Measurements from ENCODE around the gene KCNE2. TPM values are rescaled to one million over a fixed set of nuclear protein-coding genes. Genes with fewer than 3 reads are reported as not detected.

Gene KCNE2
- total and polyA plus RNA-seq, 2 of the 8 experiments (the other 6 are each of a cell fraction or from before 2014, with no cell fraction given): 0.09 to 0.37 TPM

Other genes with a start within 250 kb of the KCNE2 start
- gene SMIM11, start 11.5 kb downstream of the KCNE2 start, total RNA-seq (2021; fragmentation: NEBNext Ultra II Directional; extraction: Animal tissue kit (Norgen Biotek cat#: 25700)): 1.0 and 20.2 TPM in 2 replicates
- gene SMIM11, start 11.5 kb downstream of the KCNE2 start, polyA plus RNA-seq (2011; rRNA removed): 1.6 and 3.2 TPM in 2 replicates
- gene SMIM34, start 59.9 kb downstream of the KCNE2 start, total RNA-seq (2021; fragmentation: NEBNext Ultra II Directional; extraction: Animal tissue kit (Norgen Biotek cat#: 25700)): not detected in 2 replicates
- gene SMIM34, start 59.9 kb downstream of the KCNE2 start, polyA plus RNA-seq (2011; rRNA removed): not detected in 2 replicates
- 0.15 and 0.28 TPM in 2 replicates for gene KCNE1, start 148.2 kb downstream of the KCNE2 start, total RNA-seq (2021; fragmentation: NEBNext Ultra II Directional; extraction: Animal tissue kit (Norgen Biotek cat#: 25700))
- gene KCNE1, start 148.2 kb downstream of the KCNE2 start, polyA plus RNA-seq (2011; rRNA removed): 0.08 and 0.63 TPM in 2 replicates

All from H1 (cell line).